Heart right ventricle (tissue), 16 donors: ENCODE data around the gene CHRM5. TPM values are rescaled to one million over a fixed set of nuclear protein-coding genes. Genes with fewer than 3 reads are reported as not detected.
A peak's percentile ranks its signal among the peaks of the same experiment; 100 is the strongest.

ENCODE experiments used
- ATAC-seq, 8 donors: fragments of 200-7000 bp; cut with Tn5 transposase; one replicate each; pipeline ENCODE4 v1.9.1; 2020; ENCODE audit warnings: mild to moderate bottlenecking in 8 of 8, moderate library complexity in 8 of 8, moderate number of reproducible peaks in 1 of 8
- DNase-seq, 2 donors: peaks; one replicate each; pipeline ENCODE4 v3.0.0-alpha.2; 2020
- H3K27ac ChIP-seq, 10 donors: fragments of 200-600 bp; sonication (generic) in 2 of 10; one replicate each; pipeline versions ENCODE4 v1.5.0 to v1.8.0; 2020 to 2022; ENCODE audit warnings: mild to moderate bottlenecking in 3 of 10
- H3K27me3 ChIP-seq, 7 donors: fragments of 200-600 bp; one replicate each; pipeline ENCODE4 v1.8.0; 2021 to 2022; ENCODE audit warnings: mild to moderate bottlenecking in 2 of 7
- H3K36me3 ChIP-seq, 9 donors: fragments of 200-600 bp; sonication (generic) in 1 of 9; one replicate each; pipeline versions ENCODE4 v1.5.0 to v1.8.0; 2020 to 2022; ENCODE audit warnings: mild to moderate bottlenecking in 2 of 9
- H3K4me1 ChIP-seq, 9 donors: fragments of 200-600 bp; sonication (generic) in 1 of 9; one replicate each; pipeline versions ENCODE4 v1.5.0 to v1.8.0; 2020 to 2022; ENCODE audit warnings: mild to moderate bottlenecking in 4 of 9
- H3K4me3 ChIP-seq, 10 donors: fragments of 200-600 bp; sonication (generic) in 2 of 10; one replicate each; pipeline versions ENCODE4 v1.5.0 to v1.8.0; 2020 to 2022; ENCODE audit warnings: mild to moderate bottlenecking in 7 of 10, moderate library complexity in 2 of 10
- H3K9me3 ChIP-seq, 11 donors: fragments of 200-600 bp in 10 of 11; sonication (generic) in 2 of 11; one replicate each; pipeline versions ENCODE4 v1.5.0 to v1.8.0; 2013 to 2022; ENCODE audit warnings: mild to moderate bottlenecking in 2 of 11, control low read depth in 1 of 11, moderate library complexity in 1 of 11
- CTCF ChIP-seq, 9 donors: fragments of 200-600 bp; sonication (generic) in 2 of 9; IDR thresholded peaks; one replicate each; pipeline versions ENCODE4 v1.5.0 to v1.8.0; 2021 to 2022; ENCODE audit warnings: antibody characterized with exemption in 9 of 9, mild to moderate bottlenecking in 5 of 9, moderate library complexity in 1 of 9
- WGBS, 2 donors: extraction: QIAGEN DNeasy Blood & Tissue Kit; methylation state at CpG; one replicate each; pipeline ENCODE4 v1.1.7; 2013; ENCODE audit warnings: inconsistent platforms in 1 of 2; 5-methylcytosine and 5-hydroxymethylcytosine counted together
- intact Hi-C, 10 donors: fragments of 100-400 bp; cut with DNase I; formaldehyde crosslinking; loops; one replicate each; pipeline versions ENCODE4 v1.11.1 to v1.14.2; 2022
- polyA plus RNA-seq, 2 donors: library from polyadenylated mRNA; stranded (reverse); fragments of 200-250 nt; gene quantifications; one replicate each; pipeline ENCODE4 v1.2.3, GENCODE V29; 2013
- total RNA-seq, 10 donors: library from RNA; stranded (reverse); fragmentation: NEBNext Ultra II Directional in 3 of 10; extraction: Animal tissue kit (Norgen Biotek cat#: 25700) in 3 of 10; gene quantifications; one replicate each; pipeline versions ENCODE4 v1.2.1 to v1.2.4, GENCODE V29; 2021 to 2023
- donor health status: Arrhythmogenic right ventricular cardiomyopathy.
- donor health status: ischemic (EF 13 %, LVEDD 7.1; RV severe dilation, severe dysfunction).
- donor health status: healthy with polysubstance abuse.
- donor health status: DM: no; HTN: yes; CAD: no.
- donor health status: DM: no; HTN: no; CAD: no.
- donor health status: ischemic (EF 25% LVEDD 6.9; RV normal size, moderate dysfunction).
- donor health status: ischemic (EF 25% LVEDD 5.7; RV mildly dilated, moderate dysfunction).
- donor health status: healthy.
- donor health status: DM: yes; HTN: yes; CAD: no.
- donor health status: Ischemic cardiomyopathy.
- donor health status: ischemic (EF 35%, LVEDD 5.7; RV mildly dilated, moderate dysfunction).
- donor health status: nonischemic (EF 11% LVEDD 7.7; RV severe dilation, severe dysfunction).
- donor health status: DM: yes; HTN: yes; CAD: no.
- donor health status: PGD.
- donor health status: ischemic (EF 29% LVEDD 5.4; RV normal size, mild dysfunction).
- donor health status: nonischemic (EF 23%, LVEDD 6.1; RV moderate dilation, normal function).

The CHRM5 gene
- total and polyA plus RNA-seq, 12 donors, result not detected

- peak in 6 of 8 donors; percentile 13 to 46 (median 30) for ATAC-seq
- H3K9me3 ChIP-seq, result peaks cover 0 to 4% (median 0%) of the 10 kb centered on the region in 11 donors
- peak overlapping the region; percentile 62 to 93 (median 84) for H3K27ac ChIP-seq
- WGBS, 2 donors, result 23% methylated on average over 29 of the region's 29 CpGs
- DNase-seq, result no peak
- no peaks in the 10 kb centered on the region for H3K27me3 ChIP-seq
- peaks cover 3 to 43% (median 31%) of the 10 kb centered on the region in 9 donors for H3K4me1 ChIP-seq
- H3K4me3 ChIP-seq, result peak overlapping the region; percentile 63 to 98 (median 86)
- intact Hi-C loops, result loop anchor here in 8 of 10 donors (1.0 to 10.0 kb wide), 8 partner anchors 40 to 265 kb away; partner anchors contain the start of genes LPCAT4 (in 4 of the 8), AVEN (in 1 of the 8) and KATNBL1 (in 1 of the 8)
- no peaks in the 10 kb centered on the region for H3K36me3 ChIP-seq
- no peak for TF ChIP-seq CTCF (IDR thresholded peaks at IDR 0.05)
Observed at GRCh38 chr15:34102175-34102925, 134.1 kb downstream of the CHRM5 start.

- no peak for TF ChIP-seq CTCF (IDR thresholded peaks at IDR 0.05)
- peaks cover 3 to 11% (median 7%) of the 10 kb centered on the region in 9 donors for H3K4me1 ChIP-seq
- H3K36me3 ChIP-seq, result no peaks in the 10 kb centered on the region
- no peak for ATAC-seq
- DNase-seq, result no peak
- H3K4me3 ChIP-seq, result no peak overlapping the region
- no peaks in the 10 kb centered on the region for H3K27me3 ChIP-seq
- no peak overlapping the region for H3K27ac ChIP-seq
- intact Hi-C loops, result loop anchor here in 5 of 10 donors (5.0 to 10.0 kb wide), 3 partner anchors 72 to 258 kb away; partner anchors contain the start of genes LPCAT4 (in 3 of the 5), AVEN (in 1 of the 5) and KATNBL1 (in 1 of the 5)
- H3K9me3 ChIP-seq, result peaks cover 0 to 4% (median 0%) of the 10 kb centered on the region in 11 donors
- WGBS, 2 donors, result 93 to 98% methylated on average over 1 of the region's 1 CpG
Observed at GRCh38 chr15:34106423-34106822, 138.1 kb downstream of the CHRM5 start.

- H3K9me3 ChIP-seq, result peaks cover 0 to 4% (median 0%) of the 10 kb centered on the region in 11 donors
- H3K36me3 ChIP-seq, result no peaks in the 10 kb centered on the region
- H3K4me1 ChIP-seq, result peaks cover 3 to 10% (median 6%) of the 10 kb centered on the region in 9 donors
- DNase-seq (no peak), ATAC-seq (no peak)
- intact Hi-C loops, result loop anchor here in 5 of 10 donors (5.0 to 10.0 kb wide), 3 partner anchors 73 to 257 kb away; partner anchors contain the start of genes LPCAT4 (in 3 of the 5), AVEN (in 1 of the 5) and KATNBL1 (in 1 of the 5)
- no peaks in the 10 kb centered on the region for H3K27me3 ChIP-seq
- no peak overlapping the region for H3K27ac ChIP-seq
- no peak overlapping the region for H3K4me3 ChIP-seq
- whole genome bisulfite sequencing, 2 donors, result 89 to 91% methylated on average over 2 of the region's 2 CpGs
- no peak for TF ChIP-seq CTCF (IDR thresholded peaks at IDR 0.05)
Observed at GRCh38 chr15:34107315-34107714, 139.0 kb downstream of the CHRM5 start.

GRCh38 chr15:34109797-34110663 lies 141.7 kb downstream of the CHRM5 start:
- no peak overlapping the region for H3K4me3 ChIP-seq
- intact Hi-C loops, result loop anchor here in 7 of 10 donors (5.0 to 10.0 kb wide), 4 partner anchors 75 to 255 kb away; partner anchors contain the start of genes KATNBL1 (in 3 of the 7), LPCAT4 (in 3 of the 7) and AVEN (in 1 of the 7)
- peak in 7 of 9 donors; percentile 37 to 56 (median 43) for TF ChIP-seq CTCF (IDR thresholded peaks at IDR 0.05)
- peaks cover 0 to 17% (median 0%) of the 10 kb centered on the region in 7 donors for H3K27me3 ChIP-seq
- no peaks in the 10 kb centered on the region for H3K9me3 ChIP-seq
- 60 to 71% methylated on average over 5 of the region's 5 CpGs for WGBS, 2 donors
- no peak for ATAC-seq
- H3K36me3 ChIP-seq, result no peaks in the 10 kb centered on the region
- DNase-seq, result no peak
- H3K27ac ChIP-seq, result no peak overlapping the region
- H3K4me1 ChIP-seq, result no peaks in the 10 kb centered on the region
